ENCODE measurements around the gene SNX13.

The SNX13 gene

DNA sequence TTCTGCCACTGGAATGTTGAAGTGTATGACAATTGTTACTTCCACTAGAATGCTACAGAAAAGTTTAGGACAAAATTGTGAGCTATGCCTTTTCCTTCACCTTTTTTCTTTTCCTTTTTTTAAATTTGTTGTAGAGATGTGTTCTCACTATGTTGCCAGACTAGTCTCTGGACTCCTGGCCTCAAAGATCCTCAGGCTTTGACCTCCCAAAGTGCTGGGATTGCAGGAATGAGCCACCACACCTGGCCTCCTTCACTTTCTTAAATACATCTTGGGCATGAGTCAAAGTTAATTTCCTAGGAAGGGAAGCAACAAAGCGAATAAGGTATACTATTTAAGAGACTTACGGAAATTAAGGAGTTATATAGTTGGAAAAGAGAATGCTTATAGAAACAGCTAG, 2.7 kb upstream of the SNX13 start:
- TF ChIP-seq SPI1 (IDR thresholded peaks at IDR 0.05; ENCODE audit: borderline replicate concordance, low read depth) (no peak), POLR2AphosphoS5 (IDR thresholded peaks at IDR 0.05; ENCODE audit: low read depth) (no peak), GABPA (IDR thresholded peaks at IDR 0.05; ENCODE audit: low read depth) (no peak)
- TF ChIP-seq, protein P1, sequence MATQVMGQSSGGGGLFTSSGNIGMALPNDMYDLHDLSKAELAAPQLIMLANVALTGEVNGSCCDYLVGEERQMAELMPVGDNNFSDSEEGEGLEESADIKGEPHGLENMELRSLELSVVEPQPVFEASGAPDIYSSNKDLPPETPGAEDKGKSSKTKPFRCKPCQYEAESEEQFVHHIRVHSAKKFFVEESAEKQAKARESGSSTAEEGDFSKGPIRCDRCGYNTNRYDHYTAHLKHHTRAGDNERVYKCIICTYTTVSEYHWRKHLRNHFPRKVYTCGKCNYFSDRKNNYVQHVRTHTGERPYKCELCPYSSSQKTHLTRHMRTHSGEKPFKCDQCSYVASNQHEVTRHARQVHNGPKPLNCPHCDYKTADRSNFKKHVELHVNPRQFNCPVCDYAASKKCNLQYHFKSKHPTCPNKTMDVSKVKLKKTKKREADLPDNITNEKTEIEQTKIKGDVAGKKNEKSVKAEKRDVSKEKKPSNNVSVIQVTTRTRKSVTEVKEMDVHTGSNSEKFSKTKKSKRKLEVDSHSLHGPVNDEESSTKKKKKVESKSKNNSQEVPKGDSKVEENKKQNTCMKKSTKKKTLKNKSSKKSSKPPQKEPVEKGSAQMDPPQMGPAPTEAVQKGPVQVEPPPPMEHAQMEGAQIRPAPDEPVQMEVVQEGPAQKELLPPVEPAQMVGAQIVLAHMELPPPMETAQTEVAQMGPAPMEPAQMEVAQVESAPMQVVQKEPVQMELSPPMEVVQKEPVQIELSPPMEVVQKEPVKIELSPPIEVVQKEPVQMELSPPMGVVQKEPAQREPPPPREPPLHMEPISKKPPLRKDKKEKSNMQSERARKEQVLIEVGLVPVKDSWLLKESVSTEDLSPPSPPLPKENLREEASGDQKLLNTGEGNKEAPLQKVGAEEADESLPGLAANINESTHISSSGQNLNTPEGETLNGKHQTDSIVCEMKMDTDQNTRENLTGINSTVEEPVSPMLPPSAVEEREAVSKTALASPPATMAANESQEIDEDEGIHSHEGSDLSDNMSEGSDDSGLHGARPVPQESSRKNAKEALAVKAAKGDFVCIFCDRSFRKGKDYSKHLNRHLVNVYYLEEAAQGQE (IDR thresholded peaks at IDR 0.05; ENCODE audit: insufficient replicate concordance, low read depth) = no peak

DNA sequence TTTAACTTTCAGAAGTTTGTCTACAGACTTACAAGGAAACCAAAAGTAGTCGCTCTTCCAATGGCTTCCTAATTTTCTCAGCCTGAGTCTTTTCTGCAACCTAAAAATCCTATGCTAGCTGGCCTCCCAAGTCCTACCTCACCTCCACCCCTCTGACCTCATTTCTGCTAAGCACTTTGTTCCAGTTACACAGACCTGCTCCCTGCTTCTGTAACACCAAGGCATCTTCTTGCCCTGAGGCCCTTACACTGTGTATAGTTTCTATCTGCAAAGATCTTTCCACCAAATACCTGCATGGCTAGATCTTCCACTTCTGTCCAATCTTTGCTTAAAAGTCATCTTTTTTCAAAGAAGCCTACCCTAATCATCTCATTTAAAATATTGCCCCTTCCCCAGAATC, 1.9 kb upstream of the SNX13 start:
- Histone ChIP-seq H3K4me3 (replicated peaks; ENCODE audit: insufficient read depth, low read length) (no peak overlapping the region), H3K27ac (replicated peaks) (no peak overlapping the region), H3K27me3 (ENCODE audit: insufficient read depth, poor library complexity, severe bottlenecking) (no peaks in the 10 kb centered on the region)
- DNase-seq (ENCODE audit: low read depth in 1 of 2, low spot score in 1 of 2) = no peak
- no peak for TF ChIP-seq POLR2AphosphoS5 (IDR thresholded peaks at IDR 0.05; ENCODE audit: low read depth)
- no peak for TF ChIP-seq SPI1 (IDR thresholded peaks at IDR 0.05; ENCODE audit: borderline replicate concordance, low read depth)
- no peak for TF ChIP-seq GABPA (IDR thresholded peaks at IDR 0.05; ENCODE audit: low read depth)
- TF ChIP-seq, protein P2, sequence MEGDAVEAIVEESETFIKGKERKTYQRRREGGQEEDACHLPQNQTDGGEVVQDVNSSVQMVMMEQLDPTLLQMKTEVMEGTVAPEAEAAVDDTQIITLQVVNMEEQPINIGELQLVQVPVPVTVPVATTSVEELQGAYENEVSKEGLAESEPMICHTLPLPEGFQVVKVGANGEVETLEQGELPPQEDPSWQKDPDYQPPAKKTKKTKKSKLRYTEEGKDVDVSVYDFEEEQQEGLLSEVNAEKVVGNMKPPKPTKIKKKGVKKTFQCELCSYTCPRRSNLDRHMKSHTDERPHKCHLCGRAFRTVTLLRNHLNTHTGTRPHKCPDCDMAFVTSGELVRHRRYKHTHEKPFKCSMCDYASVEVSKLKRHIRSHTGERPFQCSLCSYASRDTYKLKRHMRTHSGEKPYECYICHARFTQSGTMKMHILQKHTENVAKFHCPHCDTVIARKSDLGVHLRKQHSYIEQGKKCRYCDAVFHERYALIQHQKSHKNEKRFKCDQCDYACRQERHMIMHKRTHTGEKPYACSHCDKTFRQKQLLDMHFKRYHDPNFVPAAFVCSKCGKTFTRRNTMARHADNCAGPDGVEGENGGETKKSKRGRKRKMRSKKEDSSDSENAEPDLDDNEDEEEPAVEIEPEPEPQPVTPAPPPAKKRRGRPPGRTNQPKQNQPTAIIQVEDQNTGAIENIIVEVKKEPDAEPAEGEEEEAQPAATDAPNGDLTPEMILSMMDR (IDR thresholded peaks at IDR 0.05; ENCODE audit: insufficient read depth, low read length) = no peak
- TF ChIP-seq, protein P1 (IDR thresholded peaks at IDR 0.05; ENCODE audit: insufficient replicate concordance, low read depth) = no peak

More for the DNA sequence above, 2.7 kb upstream of the SNX13 start:
- Histone ChIP-seq H3K4me3 (replicated peaks; ENCODE audit: insufficient read depth, low read length) (no peak overlapping the region), H3K27me3 (ENCODE audit: insufficient read depth, poor library complexity, severe bottlenecking) (no peaks in the 10 kb centered on the region), H3K27ac (replicated peaks) (no peak overlapping the region)
- no peak for DNase-seq (ENCODE audit: low read depth in 1 of 2, low spot score in 1 of 2)

GRCh38 chr7:17940951-17941431, 697 bp upstream of the SNX13 start:
- no peaks in the 10 kb centered on the region for H3K27me3 ChIP-seq (ENCODE audit: insufficient read depth, poor library complexity, severe bottlenecking)
- no peak for TF ChIP-seq GABPA (IDR thresholded peaks at IDR 0.05; ENCODE audit: low read depth)
- TF ChIP-seq SPI1 (IDR thresholded peaks at IDR 0.05; ENCODE audit: borderline replicate concordance, low read depth) = no peak
- TF ChIP-seq, protein P2 (IDR thresholded peaks at IDR 0.05; ENCODE audit: insufficient read depth, low read length) = no peak
- TF ChIP-seq, protein P1 (IDR thresholded peaks at IDR 0.05; ENCODE audit: insufficient replicate concordance, low read depth) = no peak
- TF ChIP-seq POLR2AphosphoS5 (IDR thresholded peaks at IDR 0.05; ENCODE audit: low read depth) = no peak
- DNase-seq (ENCODE audit: low read depth in 1 of 2, low spot score in 1 of 2) = no peak
- H3K27ac ChIP-seq (replicated peaks) = peak overlapping the region; percentile 95
- peak overlapping the region; percentile 96 for H3K4me3 ChIP-seq (replicated peaks; ENCODE audit: insufficient read depth, low read length)

Measured in HL-60 (cell line).